ENCODE data around the gene RPSA.

GRCh38 chr3:39453134-39453533 is 46.6 kb downstream of the RPSA start:
- TF ChIP-seq POLR2AphosphoS5 (IDR thresholded peaks at IDR 0.05; ENCODE audit: low read depth, low read length) (no peak), POLR2A (IDR thresholded peaks at IDR 0.05; ENCODE audit: low read depth, low read length) (no peak), POU2F2 (IDR thresholded peaks at IDR 0.05; ENCODE audit: low read depth, low read length) (no peak), PAX5 (IDR thresholded peaks at IDR 0.05; ENCODE audit: insufficient read depth, low read length, severe bottlenecking) (no peak), TAF1 (IDR thresholded peaks at IDR 0.05; ENCODE audit: low read depth, low read length) (no peak)
